Measurements from ENCODE around the gene DGUOK. TPM values are rescaled to one million over a fixed set of nuclear protein-coding genes. Genes with fewer than 3 reads are reported as not detected.
"Not testable (repeated sequence)": the region's sequence is repeated elsewhere in the genome, so short reads cannot be mapped to it uniquely, and the experiment has no call there.

DGUOK gene
- 52.3 TPM for total RNA-seq

DNA sequence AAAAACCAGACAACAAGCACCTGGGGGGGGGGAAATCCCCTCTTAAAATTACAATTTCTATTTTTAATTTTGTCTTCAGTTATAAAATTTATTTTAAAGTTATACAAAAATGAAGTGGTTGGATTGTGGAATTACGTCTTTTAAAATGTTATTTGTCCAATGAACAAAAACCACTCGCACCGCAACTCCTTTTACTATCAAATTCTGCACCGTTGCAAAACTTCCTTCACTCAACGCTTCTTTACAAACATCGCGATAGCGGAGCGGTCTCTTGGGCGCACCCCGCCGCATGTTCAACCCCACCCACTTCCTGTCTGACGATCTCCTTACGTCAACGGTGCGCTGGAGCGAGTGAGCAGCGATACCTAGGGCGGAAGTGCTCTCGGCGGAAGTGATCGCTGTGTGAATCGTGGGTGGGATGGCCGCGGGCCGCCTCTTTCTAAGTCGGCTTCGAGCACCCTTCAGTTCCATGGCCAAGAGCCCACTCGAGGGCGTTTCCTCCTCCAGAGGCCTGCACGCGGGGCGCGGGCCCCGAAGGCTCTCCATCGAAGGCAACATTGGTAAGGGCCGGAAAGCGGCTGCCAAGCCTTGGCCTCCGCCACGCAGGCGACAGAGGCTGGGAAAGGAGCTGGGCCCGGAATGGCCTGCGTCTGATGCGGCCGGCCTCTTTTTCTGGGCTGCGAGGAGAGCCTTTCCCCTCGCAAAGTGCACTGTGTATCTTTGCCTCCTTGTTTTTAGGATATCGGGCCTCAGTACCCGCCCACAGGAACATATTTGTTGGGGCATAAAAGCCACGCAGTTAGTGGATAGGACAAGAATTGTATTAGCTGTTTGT, at the start of gene DGUOK:
Gene DGUOK, plus strand, starts transcription at position 388 of the 835 bp plus-strand sequence. Its CDS starts 31 bp downstream, at position 419.
- peaks cover 52% of the 10 kb centered on the region for H3K4me1 ChIP-seq

DNA sequence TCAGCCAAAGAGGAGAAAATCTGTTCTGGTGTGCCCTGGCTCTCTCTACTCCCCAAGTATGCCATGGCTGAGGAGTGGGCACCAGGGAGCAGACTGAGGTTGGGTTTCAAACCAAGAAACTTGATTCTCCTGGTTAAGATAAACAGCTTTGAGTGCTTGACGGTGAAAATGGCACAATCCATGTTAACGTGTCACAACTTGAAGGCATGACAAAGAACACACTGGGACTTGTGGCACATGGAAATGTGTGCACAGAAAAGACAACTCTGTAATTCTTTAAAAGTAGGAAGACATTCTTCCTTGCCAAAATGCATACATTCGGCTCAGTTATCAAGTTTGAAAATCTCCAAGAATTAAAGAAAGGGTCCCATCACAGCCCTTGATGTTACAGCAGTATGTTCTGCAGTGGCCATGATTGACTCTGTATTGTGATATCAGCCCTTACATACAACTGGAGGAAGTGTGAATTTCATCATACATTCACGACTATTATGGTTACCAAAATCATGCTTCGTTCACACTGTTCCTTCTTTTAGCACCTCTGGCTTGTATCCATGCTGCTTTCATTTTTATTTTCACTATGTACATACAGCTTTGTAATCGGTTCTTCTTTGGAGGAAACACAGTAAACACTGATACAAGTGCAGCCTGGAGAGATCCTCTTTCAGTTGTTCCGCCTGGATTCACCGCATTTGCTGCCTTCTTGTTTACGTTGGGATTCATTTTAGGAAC, 49.4 kb upstream of the DGUOK start:
- H3K27me3 ChIP-seq = no peaks in the 10 kb centered on the region
- TF ChIP-seq, protein P1, sequence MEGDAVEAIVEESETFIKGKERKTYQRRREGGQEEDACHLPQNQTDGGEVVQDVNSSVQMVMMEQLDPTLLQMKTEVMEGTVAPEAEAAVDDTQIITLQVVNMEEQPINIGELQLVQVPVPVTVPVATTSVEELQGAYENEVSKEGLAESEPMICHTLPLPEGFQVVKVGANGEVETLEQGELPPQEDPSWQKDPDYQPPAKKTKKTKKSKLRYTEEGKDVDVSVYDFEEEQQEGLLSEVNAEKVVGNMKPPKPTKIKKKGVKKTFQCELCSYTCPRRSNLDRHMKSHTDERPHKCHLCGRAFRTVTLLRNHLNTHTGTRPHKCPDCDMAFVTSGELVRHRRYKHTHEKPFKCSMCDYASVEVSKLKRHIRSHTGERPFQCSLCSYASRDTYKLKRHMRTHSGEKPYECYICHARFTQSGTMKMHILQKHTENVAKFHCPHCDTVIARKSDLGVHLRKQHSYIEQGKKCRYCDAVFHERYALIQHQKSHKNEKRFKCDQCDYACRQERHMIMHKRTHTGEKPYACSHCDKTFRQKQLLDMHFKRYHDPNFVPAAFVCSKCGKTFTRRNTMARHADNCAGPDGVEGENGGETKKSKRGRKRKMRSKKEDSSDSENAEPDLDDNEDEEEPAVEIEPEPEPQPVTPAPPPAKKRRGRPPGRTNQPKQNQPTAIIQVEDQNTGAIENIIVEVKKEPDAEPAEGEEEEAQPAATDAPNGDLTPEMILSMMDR (IDR thresholded peaks at IDR 0.05) = no peak
- TF ChIP-seq POLR2AphosphoS5 (IDR thresholded peaks at IDR 0.05; ENCODE audit: insufficient read depth in 1 of 2, low read depth in 1 of 2) = no peak
- no peak for TF ChIP-seq POLR2A (IDR thresholded peaks at IDR 0.05)
- H3K4me1 ChIP-seq = no peaks in the 10 kb centered on the region
- H3K9me3 ChIP-seq = no peaks in the 10 kb centered on the region
- H3K27ac ChIP-seq = no peak overlapping the region
- no peak overlapping the region for H3K4me3 ChIP-seq
- intact Hi-C loops (cut with DNase I) = no loop called here
- H3K36me3 ChIP-seq = no peaks in the 10 kb centered on the region
- DNase-seq (ENCODE audit: extremely low spot score in 2 of 2) = no peak

More for the DNA sequence above, at the start of gene DGUOK:
- TF ChIP-seq, protein P1 (IDR thresholded peaks at IDR 0.05) = no peak
- TF ChIP-seq POLR2AphosphoS5 (IDR thresholded peaks at IDR 0.05; ENCODE audit: insufficient read depth in 1 of 2, low read depth in 1 of 2) (peak; percentile 99), POLR2A (IDR thresholded peaks at IDR 0.05) (peak; percentile 64 to 92)
- intact Hi-C loops (cut with DNase I) = no loop called here
- no peaks in the 10 kb centered on the region for H3K9me3 ChIP-seq
- peak within 1 kb of the TSS; percentile 67 to 84 for H3K4me3 ChIP-seq
- DNase-seq (ENCODE audit: extremely low spot score in 2 of 2) = peak; percentile 98 to 99
- no peaks in the 10 kb centered on the region for H3K36me3 ChIP-seq
- H3K27ac ChIP-seq = peak within 1 kb of the TSS; percentile 93
- no peaks in the 10 kb centered on the region for H3K27me3 ChIP-seq

DNA sequence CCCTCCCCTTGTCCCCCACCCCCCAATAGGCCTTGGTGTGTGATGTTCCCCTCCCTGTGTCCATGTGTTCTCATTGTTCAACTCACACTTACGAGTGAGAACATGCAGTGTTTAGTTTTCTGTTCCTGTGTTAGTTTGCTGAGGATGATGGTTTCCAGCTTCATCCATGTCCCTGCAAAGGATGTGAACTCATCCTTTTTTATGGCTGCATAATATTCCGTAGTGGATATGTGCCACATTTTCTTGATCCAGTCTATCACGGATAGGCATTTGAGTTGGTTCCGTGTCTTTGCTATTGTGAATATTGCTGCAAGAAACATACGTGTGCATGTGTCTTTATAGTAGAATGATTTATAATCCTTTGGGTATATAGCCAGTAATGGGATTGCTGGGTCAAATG, 48.7 kb upstream of the DGUOK start:
- H3K4me1 ChIP-seq; H3K36me3 ChIP-seq; H3K9me3 ChIP-seq; H3K4me3 ChIP-seq; DNase-seq (ENCODE audit: extremely low spot score in 2 of 2); intact Hi-C loops (cut with DNase I); H3K27ac ChIP-seq; H3K27me3 ChIP-seq: not testable (repeated sequence)

DNA sequence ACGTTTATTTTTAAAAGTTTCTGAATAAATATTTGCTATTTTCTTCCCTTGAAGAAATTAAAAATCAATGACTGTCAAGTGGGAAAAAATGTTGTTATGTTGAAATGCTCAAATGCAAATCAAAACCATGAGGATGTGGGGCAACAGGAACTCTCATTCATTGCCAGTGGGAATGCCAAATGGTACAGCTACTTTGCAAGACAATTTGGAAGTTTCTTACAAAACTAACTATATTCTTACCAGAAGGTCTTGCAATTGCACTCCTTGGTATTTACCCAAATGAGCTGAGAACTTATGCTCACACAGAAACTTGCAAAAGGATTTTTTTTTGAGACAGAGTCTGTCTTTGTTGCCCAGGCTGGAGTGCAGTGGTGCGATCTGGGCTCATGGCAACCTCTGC, 41.3 kb upstream of the DGUOK start:
- intact Hi-C loops (cut with DNase I) = no loop called here
- no peaks in the 10 kb centered on the region for H3K9me3 ChIP-seq
- no peak overlapping the region for H3K4me3 ChIP-seq
- DNase-seq (ENCODE audit: extremely low spot score in 2 of 2) = no peak
- no peak overlapping the region for H3K27ac ChIP-seq
- H3K36me3 ChIP-seq = no peaks in the 10 kb centered on the region
- no peaks in the 10 kb centered on the region for H3K4me1 ChIP-seq
- no peaks in the 10 kb centered on the region for H3K27me3 ChIP-seq
- TF ChIP-seq, protein P1 (IDR thresholded peaks at IDR 0.05) = no peak
- TF ChIP-seq POLR2AphosphoS5 (IDR thresholded peaks at IDR 0.05; ENCODE audit: insufficient read depth in 1 of 2, low read depth in 1 of 2) (no peak), POLR2A (IDR thresholded peaks at IDR 0.05) (no peak)

DNA sequence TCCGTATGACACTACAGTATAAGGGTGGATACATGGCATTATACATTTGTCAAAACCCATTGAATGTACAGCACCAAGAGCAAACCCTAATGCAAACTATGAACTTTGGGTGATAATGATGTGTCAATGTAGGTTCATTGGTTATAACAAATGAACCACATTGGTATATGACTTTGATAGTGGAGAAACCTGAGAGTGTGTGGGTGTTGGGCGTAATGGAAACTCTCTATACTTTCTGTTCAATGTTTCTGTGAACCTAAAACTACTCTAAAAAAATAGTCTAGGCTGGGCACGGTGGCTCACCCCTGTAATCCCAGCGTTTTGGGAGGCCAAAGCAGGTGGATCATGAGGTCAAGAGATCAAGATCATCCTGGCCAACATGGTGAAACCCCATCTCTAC, 40.3 kb upstream of the DGUOK start:
- Histone ChIP-seq H3K27ac (no peak overlapping the region), H3K4me1 (no peaks in the 10 kb centered on the region), H3K9me3 (no peaks in the 10 kb centered on the region), H3K36me3 (no peaks in the 10 kb centered on the region), H3K4me3 (no peak overlapping the region), H3K27me3 (no peaks in the 10 kb centered on the region)
- intact Hi-C loops (cut with DNase I) = no loop called here
- TF ChIP-seq POLR2AphosphoS5 (IDR thresholded peaks at IDR 0.05; ENCODE audit: insufficient read depth in 1 of 2, low read depth in 1 of 2) = no peak
- TF ChIP-seq, protein P1 (IDR thresholded peaks at IDR 0.05) = no peak
- DNase-seq (ENCODE audit: extremely low spot score in 2 of 2) = no peak

DNA sequence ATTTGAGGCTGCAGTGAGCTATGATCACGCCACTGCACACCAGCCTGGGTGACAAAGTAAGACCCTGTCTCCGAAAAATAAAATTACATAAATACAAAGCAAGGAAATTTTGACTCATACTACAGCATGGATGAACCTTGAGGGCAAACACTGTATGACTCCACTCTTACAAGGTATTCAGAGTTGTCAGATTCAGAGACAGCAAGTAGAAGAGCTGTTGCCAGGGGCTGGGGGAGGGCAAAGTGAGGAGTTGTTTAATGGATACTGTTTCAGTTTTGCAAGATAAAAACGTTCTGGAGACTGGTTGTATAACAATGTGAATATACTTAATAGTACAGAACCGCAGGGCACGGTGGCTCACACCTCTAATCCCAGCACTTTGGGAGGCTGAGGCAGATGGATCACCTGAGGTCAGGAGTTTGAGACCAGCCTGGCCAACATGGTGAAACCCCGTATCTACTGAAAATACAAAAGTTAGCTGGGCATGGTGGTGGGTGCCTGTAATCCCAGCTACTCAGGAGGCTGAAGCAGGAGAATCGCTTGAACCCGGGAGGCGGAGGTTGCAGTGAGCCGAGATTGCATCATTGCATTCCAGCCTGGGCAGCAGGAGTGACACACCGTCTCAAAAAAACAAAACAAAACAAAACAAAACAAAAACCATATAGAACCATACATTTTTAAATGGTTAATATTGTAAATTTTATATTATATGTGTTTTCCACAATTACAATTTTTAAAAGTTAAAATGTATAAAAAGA, 38.9 kb upstream of the DGUOK start:
- H3K27ac ChIP-seq; intact Hi-C loops (cut with DNase I); H3K36me3 ChIP-seq; DNase-seq (ENCODE audit: extremely low spot score in 2 of 2); H3K4me3 ChIP-seq; H3K4me1 ChIP-seq; H3K27me3 ChIP-seq; H3K9me3 ChIP-seq: not testable (repeated sequence)
